K562 (cell line): ENCODE results near the gene B3GLCT. TPM values are rescaled to one million over a fixed set of nuclear protein-coding genes. Genes with fewer than 3 reads are reported as not detected.

Experiments used
- ATAC-seq: fragments of 200-7000 bp; cut with Tn5 transposase; 3 replicates; pipeline ENCODE4 v1.9.1; 2020; ENCODE audit warnings: moderate library complexity
- BruUV-seq: library from RNA; stranded (reverse); fragments of 400-500 nt; replicated peaks from 2 replicates; lab custom pipeline; 2021; lab: Mats Ljungman, UMichigan
- CTCF ChIA-PET: fragments of 300-600 bp; formaldehyde crosslinking; extraction: SDS; loops from one replicate; lab custom pipeline; 2021; ENCODE audit warnings: low intra/inter-chr PET ratio; lab: Yijun Ruan, JAX
- POLR2A ChIA-PET: fragments of 300-600, 350-650 bp; sonication (Branson Sonifier 250); formaldehyde crosslinking; extraction: SDS; loops from one replicate; lab custom pipeline; 2021; ENCODE audit warnings: antibody characterized with exemption, inconsistent platforms; lab: Yijun Ruan, JAX
- DNase-seq, 4 experiments: peaks; one replicate each; pipeline versions ENCODE4 v3.0.0 to v3.0.0-alpha.2; 2011 to 2018; ENCODE audit warnings: low spot score in 3 of 4, mixed read lengths in 3 of 4; ENCODE audit errors: extremely low read depth in 1 of 4
- FAIRE-seq: peaks from 2 replicates; lab custom pipeline; 2011; peaks lifted over from hg19 to GRCh38; lab: Jason Lieb, UNC
- H2AFZ ChIP-seq: 2 replicates; pipeline ENCODE4 v1.6.0; 2011; ENCODE audit warnings: low read depth, low read length, control low read depth, inconsistent platforms
- H3K27ac ChIP-seq: fragments of 200-600 bp; 3 replicates; pipeline ENCODE4 v1.8.0; 2011; ENCODE audit warnings: low read depth, mild to moderate bottlenecking, control low read depth, inconsistent platforms, low read length, moderate library complexity, mixed read lengths; ENCODE audit errors: extremely low read depth
- H3K27me3 ChIP-seq, 2 experiments: fragments of 300-600 bp in 1 of 2; 2 replicates in 1 of 2; 3 replicates in 1 of 2; pipeline versions ENCODE4 v1.6.0 to v1.8.0; 2011; ENCODE audit warnings: inconsistent platforms in 2 of 2, low read length in 2 of 2, mild to moderate bottlenecking in 1 of 2, mixed read lengths in 1 of 2, moderate library complexity in 1 of 2; ENCODE audit not compliant: control insufficient read depth in 2 of 2, insufficient read depth in 2 of 2
- H3K36me3 ChIP-seq: fragments of 300-600 bp; 3 replicates; pipeline ENCODE4 v1.8.0; 2011; ENCODE audit warnings: mild to moderate bottlenecking, low read length, inconsistent platforms; ENCODE audit not compliant: control insufficient read depth, insufficient read depth
- H3K4me1 ChIP-seq, 2 experiments: fragments of 200-600 bp in 1 of 2; replicated peaks in 1 of 2; 2 replicates in 1 of 2; 3 replicates in 1 of 2; pipeline versions ENCODE4 v1.5.1 to v1.8.0; 2011; ENCODE audit warnings: inconsistent platforms in 2 of 2, low read length in 2 of 2, mild to moderate bottlenecking in 1 of 2, mixed read lengths in 1 of 2, moderate library complexity in 1 of 2; ENCODE audit not compliant: control insufficient read depth in 2 of 2, insufficient read depth in 2 of 2
- H3K4me2 ChIP-seq: 2 replicates; pipeline ENCODE4 v1.6.1; 2011; ENCODE audit warnings: low read length, control low read depth, inconsistent platforms, mixed read lengths; ENCODE audit not compliant: insufficient read depth
- H3K4me3 ChIP-seq: fragments of 200-600 bp; sonication (generic), shearing (Covaris generic); 2 replicates; pipeline ENCODE4 v1.5.1; 2016; ENCODE audit warnings: control low read depth, inconsistent platforms
- H3K79me2 ChIP-seq: fragments of 200-600 bp; 3 replicates; pipeline ENCODE4 v1.8.0; 2011; ENCODE audit warnings: low read length, inconsistent platforms; ENCODE audit not compliant: control insufficient read depth, insufficient read depth
- H3K9ac ChIP-seq, 2 experiments: 2 replicates each; pipeline versions ENCODE4 v1.6.0 to v1.6.1; 2011; ENCODE audit warnings: low read depth in 2 of 2, low read length in 2 of 2, control low read depth in 1 of 2, inconsistent platforms in 1 of 2, mild to moderate bottlenecking in 1 of 2, mixed read lengths in 1 of 2; ENCODE audit not compliant: insufficient read depth in 1 of 2
- H3K9me1 ChIP-seq: one replicate; pipeline ENCODE4 v1.6.0; 2011; ENCODE audit warnings: inconsistent platforms, mild to moderate bottlenecking, low read length, moderate library complexity; ENCODE audit not compliant: control insufficient read depth, insufficient read depth
- H3K9me3 ChIP-seq: replicated peaks from 2 replicates; pipeline ENCODE4 v1.5.1; 2011; ENCODE audit warnings: low read depth, low read length, inconsistent platforms; ENCODE audit not compliant: control insufficient read depth, insufficient read depth
- H4K20me1 ChIP-seq: replicated peaks from 2 replicates; pipeline ENCODE4 v1.6.1; 2011; ENCODE audit warnings: low read length, inconsistent platforms, mixed read lengths; ENCODE audit not compliant: control insufficient read depth, insufficient read depth
- CBX1 ChIP-seq: sonication (generic); IDR thresholded peaks from 2 replicates; pipeline ENCODE4 v1.6.1; 2016; ENCODE audit warnings: antibody characterized with exemption, low read depth, mild to moderate bottlenecking
- FOXP1 ChIP-seq: sonication (generic); formaldehyde crosslinking; IDR thresholded peaks from 2 replicates; pipeline ENCODE4 v1.8.0; 2022; ENCODE audit warnings: mild to moderate bottlenecking, missing genetic modification reagents
- GTF2A2 ChIP-seq: IDR thresholded peaks from 2 replicates; pipeline ENCODE4 v1.6.1; 2016; ENCODE audit warnings: mild to moderate bottlenecking, missing genetic modification characterization, missing compliant biosample characterization
- MCM5 ChIP-seq: fragments of 450-650 bp; IDR thresholded peaks from 2 replicates; pipeline ENCODE4 v1.6.1; 2016; ENCODE audit warnings: low read depth
- MTA2 ChIP-seq: fragments of 450-650 bp; IDR thresholded peaks from 2 replicates; pipeline ENCODE4 v1.6.1; 2016; ENCODE audit warnings: low read depth
- NFXL1 ChIP-seq: fragments of 450-650 bp; formaldehyde crosslinking; IDR thresholded peaks from 2 replicates; pipeline ENCODE4 v1.4.0; 2021; ENCODE audit warnings: mild to moderate bottlenecking
- NR2C2 ChIP-seq, 2 experiments: fragments of 200-800 bp in 1 of 2; sonication (Bioruptor generic) in 1 of 2; sonication (generic) in 1 of 2; formaldehyde crosslinking in 1 of 2; IDR thresholded peaks; 2 replicates each; pipeline versions ENCODE4 v1.6.1 to v1.8.0; 2016 to 2022; ENCODE audit warnings: mild to moderate bottlenecking in 1 of 2, missing compliant biosample characterization in 1 of 2, missing genetic modification characterization in 1 of 2, missing genetic modification reagents in 1 of 2
- POU5F1 ChIP-seq: fragments of 150-350 bp; IDR thresholded peaks from 2 replicates; pipeline ENCODE4 v1.6.1; 2014; ENCODE audit warnings: borderline replicate concordance, low read length, low read depth, mild to moderate bottlenecking; ENCODE audit not compliant: partially characterized antibody
- USF1 ChIP-seq: sonication (generic); formaldehyde crosslinking; IDR thresholded peaks from 2 replicates; pipeline ENCODE4 v1.9.0; 2022; ENCODE audit warnings: mild to moderate bottlenecking, missing genetic modification reagents
- ZNF274 ChIP-seq: IDR thresholded peaks from 2 replicates; pipeline ENCODE4 v1.6.1; 2011; ENCODE audit warnings: low read depth, mild to moderate bottlenecking, low read length, moderate library complexity, borderline replicate concordance
- WGBS: fragments of 100-300 bp; shearing (Covaris generic); methylation state at CpG from one replicate; pipeline ENCODE4 v1.1.6; 2016; ENCODE audit warnings: low coverage, mixed read lengths; ENCODE audit not compliant: insufficient coverage; ENCODE audit errors: missing lambda C conversion rate; 5-methylcytosine and 5-hydroxymethylcytosine counted together
- in situ Hi-C: fragments of 300-500 bp; cut with MboI; formaldehyde crosslinking; loops from 4 replicates; pipeline ENCODE4 v1.15.0; 2018; ENCODE audit warnings: inconsistent platforms, mixed read lengths
- intact Hi-C: fragments of 100-400 bp; cut with micrococcal nuclease; formaldehyde crosslinking; loops from 2 replicates; pipeline ENCODE4 v1.14.2; 2022
- polyA plus RNA-seq, 8 experiments: library from polyadenylated mRNA; depleted of rRNA in 4 of 8; stranded (reverse) in 5 of 8; unstranded in 3 of 8; fragments of >200 nt; fragmentation: Nextera tagmentation in 2 of 8; fragmentation: Illumina TruSeq in 1 of 8; extraction: Ambion mirVana in 2 of 8; extraction: Trizol in 1 of 8; gene quantifications; 2 replicates each; pipeline versions ENCODE4 v1.2.1 to v1.2.3, GENCODE V29; 2011 to 2014; ENCODE audit warnings: inconsistent platforms in 1 of 8, missing spikeins in 1 of 8
- total RNA-seq, 7 experiments: library from RNA; depleted of rRNA in 6 of 7; stranded (reverse); fragments of >200 nt in 6 of 7; fragmentation: Illumina TruSeq in 2 of 7; extraction: Trizol in 2 of 7; gene quantifications; 2 replicates each; pipeline versions ENCODE4 v1.2.1 to v1.2.3, GENCODE V29; 2011 to 2021; ENCODE audit warnings: low replicate concordance in 1 of 7
- TF ChIP-seq, protein P1 (sequence below): sonication (generic); formaldehyde crosslinking; IDR thresholded peaks from 2 replicates; pipeline ENCODE4 v1.8.0; 2022; ENCODE audit warnings: mild to moderate bottlenecking, missing genetic modification reagents
- TF ChIP-seq, protein P2 (sequence below): fragments of 250-450 bp; sonication (Bioruptor Pico); IDR thresholded peaks from 2 replicates; pipeline ENCODE4 v1.5.0; 2021; ENCODE audit warnings: mild to moderate bottlenecking, borderline replicate concordance

B3GLCT gene
- total and polyA plus RNA-seq, 9 of the 15 experiments (the other 6 are each of a cell fraction or from before 2014, with no cell fraction given): 1.1 to 5.1 (median 2.9) TPM

DNA sequence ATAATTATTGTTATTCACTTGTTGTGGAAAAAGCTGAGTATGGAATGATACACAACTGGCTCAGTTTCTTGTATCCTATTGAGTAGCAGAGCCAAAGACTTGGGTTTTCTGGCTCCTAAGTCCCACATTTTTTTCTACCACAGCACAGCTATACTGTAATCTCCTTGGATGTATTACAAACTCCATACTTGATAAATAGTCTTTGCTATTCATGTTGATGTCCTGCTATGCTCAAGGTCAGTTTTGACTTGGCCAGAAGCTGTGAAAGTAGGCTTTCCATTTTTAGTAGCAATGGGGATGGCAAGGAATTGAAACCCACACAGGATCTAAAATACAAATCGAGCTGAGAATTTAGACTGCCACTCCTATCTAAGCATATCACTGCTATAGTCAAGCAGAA lies 79.1 kb downstream of the B3GLCT start:
- no peak overlapping the region for H3K9ac ChIP-seq
- no peaks in the 10 kb centered on the region for H3K27me3 ChIP-seq
- no peaks in the 10 kb centered on the region for H3K4me1 ChIP-seq
- no peak overlapping the region for H3K4me2 ChIP-seq
- in situ Hi-C loops (no loop called here), intact Hi-C loops (no loop called here)
- H3K4me3 ChIP-seq: no peak overlapping the region
- H3K27ac ChIP-seq: no peak overlapping the region
- CTCF ChIA-PET: no interaction called here
- POLR2A ChIA-PET: no interaction called here
- no peaks in the 10 kb centered on the region for H3K9me3 ChIP-seq
- H4K20me1 ChIP-seq: no peaks in the 10 kb centered on the region
- FAIRE-seq (no peak), DNase-seq (no peak), ATAC-seq (no peak)
- no peak overlapping the region for H2AFZ ChIP-seq
- 14% methylated on average over 1 of the region's 1 CpG for WGBS
- BruUV-seq: no TSS peak
- H3K9me1 ChIP-seq: no peaks in the 10 kb centered on the region
- H3K36me3 ChIP-seq: no peaks in the 10 kb centered on the region
- TF ChIP-seq MTA2 (no peak), GTF2A2 (tag) (no peak), USF1 (CRISPR knock-in tag) (no peak), CBX1 (no peak), NFXL1 (no peak), FOXP1 (CRISPR knock-in tag) (no peak), MCM5 (no peak), NR2C2 (CRISPR knock-in tag; IDR thresholded peaks at IDR 0.05) (no peak), NR2C2 (tag; IDR thresholded peaks at IDR 0.05) (no peak), ZNF274 (no peak), POU5F1 (no peak)
- TF ChIP-seq, protein P1, sequence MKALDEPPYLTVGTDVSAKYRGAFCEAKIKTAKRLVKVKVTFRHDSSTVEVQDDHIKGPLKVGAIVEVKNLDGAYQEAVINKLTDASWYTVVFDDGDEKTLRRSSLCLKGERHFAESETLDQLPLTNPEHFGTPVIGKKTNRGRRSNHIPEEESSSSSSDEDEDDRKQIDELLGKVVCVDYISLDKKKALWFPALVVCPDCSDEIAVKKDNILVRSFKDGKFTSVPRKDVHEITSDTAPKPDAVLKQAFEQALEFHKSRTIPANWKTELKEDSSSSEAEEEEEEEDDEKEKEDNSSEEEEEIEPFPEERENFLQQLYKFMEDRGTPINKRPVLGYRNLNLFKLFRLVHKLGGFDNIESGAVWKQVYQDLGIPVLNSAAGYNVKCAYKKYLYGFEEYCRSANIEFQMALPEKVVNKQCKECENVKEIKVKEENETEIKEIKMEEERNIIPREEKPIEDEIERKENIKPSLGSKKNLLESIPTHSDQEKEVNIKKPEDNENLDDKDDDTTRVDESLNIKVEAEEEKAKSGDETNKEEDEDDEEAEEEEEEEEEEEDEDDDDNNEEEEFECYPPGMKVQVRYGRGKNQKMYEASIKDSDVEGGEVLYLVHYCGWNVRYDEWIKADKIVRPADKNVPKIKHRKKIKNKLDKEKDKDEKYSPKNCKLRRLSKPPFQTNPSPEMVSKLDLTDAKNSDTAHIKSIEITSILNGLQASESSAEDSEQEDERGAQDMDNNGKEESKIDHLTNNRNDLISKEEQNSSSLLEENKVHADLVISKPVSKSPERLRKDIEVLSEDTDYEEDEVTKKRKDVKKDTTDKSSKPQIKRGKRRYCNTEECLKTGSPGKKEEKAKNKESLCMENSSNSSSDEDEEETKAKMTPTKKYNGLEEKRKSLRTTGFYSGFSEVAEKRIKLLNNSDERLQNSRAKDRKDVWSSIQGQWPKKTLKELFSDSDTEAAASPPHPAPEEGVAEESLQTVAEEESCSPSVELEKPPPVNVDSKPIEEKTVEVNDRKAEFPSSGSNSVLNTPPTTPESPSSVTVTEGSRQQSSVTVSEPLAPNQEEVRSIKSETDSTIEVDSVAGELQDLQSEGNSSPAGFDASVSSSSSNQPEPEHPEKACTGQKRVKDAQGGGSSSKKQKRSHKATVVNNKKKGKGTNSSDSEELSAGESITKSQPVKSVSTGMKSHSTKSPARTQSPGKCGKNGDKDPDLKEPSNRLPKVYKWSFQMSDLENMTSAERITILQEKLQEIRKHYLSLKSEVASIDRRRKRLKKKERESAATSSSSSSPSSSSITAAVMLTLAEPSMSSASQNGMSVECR (CRISPR knock-in tag): no peak
- TF ChIP-seq, protein P2, sequence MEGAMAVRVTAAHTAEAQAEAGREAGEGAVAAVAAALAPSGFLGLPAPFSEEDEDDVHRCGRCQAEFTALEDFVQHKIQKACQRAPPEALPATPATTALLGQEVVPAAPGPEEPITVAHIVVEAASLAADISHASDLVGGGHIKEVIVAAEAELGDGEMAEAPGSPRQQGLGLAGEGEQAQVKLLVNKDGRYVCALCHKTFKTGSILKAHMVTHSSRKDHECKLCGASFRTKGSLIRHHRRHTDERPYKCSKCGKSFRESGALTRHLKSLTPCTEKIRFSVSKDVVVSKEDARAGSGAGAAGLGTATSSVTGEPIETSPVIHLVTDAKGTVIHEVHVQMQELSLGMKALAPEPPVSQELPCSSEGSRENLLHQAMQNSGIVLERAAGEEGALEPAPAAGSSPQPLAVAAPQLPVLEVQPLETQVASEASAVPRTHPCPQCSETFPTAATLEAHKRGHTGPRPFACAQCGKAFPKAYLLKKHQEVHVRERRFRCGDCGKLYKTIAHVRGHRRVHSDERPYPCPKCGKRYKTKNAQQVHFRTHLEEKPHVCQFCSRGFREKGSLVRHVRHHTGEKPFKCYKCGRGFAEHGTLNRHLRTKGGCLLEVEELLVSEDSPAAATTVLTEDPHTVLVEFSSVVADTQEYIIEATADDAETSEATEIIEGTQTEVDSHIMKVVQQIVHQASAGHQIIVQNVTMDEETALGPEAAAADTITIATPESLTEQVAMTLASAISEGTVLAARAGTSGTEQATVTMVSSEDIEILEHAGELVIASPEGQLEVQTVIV: no peak
- no peaks in the 10 kb centered on the region for H3K79me2 ChIP-seq
